GM18505 (cell line): ENCODE data around the gene CAP2.

Experiments
- ATAC-seq: cut with Tn5 transposase; IDR thresholded peaks from one replicate; pipeline ENCODE4 v1.9.1; 2021; ENCODE audit not compliant: unreplicated experiment
- POLR2A ChIP-seq: IDR thresholded peaks from 4 replicates; pipeline ENCODE4 v1.6.1; 2011; ENCODE audit warnings: borderline replicate concordance; ENCODE audit not compliant: insufficient read depth, insufficient read length; ENCODE audit errors: extremely low read depth

Gene CAP2

GRCh38 chr6:17494177-17494576 is 100.8 kb downstream of the CAP2 start:
- ATAC-seq, result no peak
- TF ChIP-seq POLR2A, result no peak

- ATAC-seq, result no peak
- no peak for TF ChIP-seq POLR2A
Measured at GRCh38 chr6:17494919-17495318, 101.5 kb downstream of the CAP2 start.

GRCh38 chr6:17497535-17498095 is 104.2 kb downstream of the CAP2 start:
- TF ChIP-seq POLR2A, result no peak
- no peak for ATAC-seq

- ATAC-seq, result no peak
- no peak for TF ChIP-seq POLR2A
Measured at GRCh38 chr6:17501442-17501841, 108.0 kb downstream of the CAP2 start.

GRCh38 chr6:17501982-17502704 is 108.7 kb downstream of the CAP2 start:
- no peak for ATAC-seq
- no peak for TF ChIP-seq POLR2A

GRCh38 chr6:17503051-17503450 is 109.7 kb downstream of the CAP2 start:
- no peak for ATAC-seq

GRCh38 chr6:17504005-17504404 is 110.6 kb downstream of the CAP2 start:
- ATAC-seq, result no peak
- TF ChIP-seq POLR2A, result no peak

More at GRCh38 chr6:17503051-17503450, 109.7 kb downstream of the CAP2 start:
- TF ChIP-seq POLR2A, result no peak

- ATAC-seq, result no peak
- no peak for TF ChIP-seq POLR2A
Measured at GRCh38 chr6:17505062-17505476, 111.7 kb downstream of the CAP2 start.

- no peak for ATAC-seq
- no peak for TF ChIP-seq POLR2A
Measured at GRCh38 chr6:17505767-17506280, 112.4 kb downstream of the CAP2 start.

GRCh38 chr6:17506531-17506930 is 113.1 kb downstream of the CAP2 start:
- ATAC-seq, result no peak
- TF ChIP-seq POLR2A, result no peak

GRCh38 chr6:17506962-17507361 is 113.6 kb downstream of the CAP2 start:
- no peak for TF ChIP-seq POLR2A
- ATAC-seq, result no peak

- TF ChIP-seq POLR2A, result no peak
- ATAC-seq, result no peak
Measured at GRCh38 chr6:17511084-17511483, 117.7 kb downstream of the CAP2 start.

GRCh38 chr6:17511580-17511979 is 118.2 kb downstream of the CAP2 start:
- no peak for TF ChIP-seq POLR2A
- no peak for ATAC-seq

GRCh38 chr6:17519120-17519519 is 125.7 kb downstream of the CAP2 start:
- ATAC-seq, result no peak
- no peak for TF ChIP-seq POLR2A

- ATAC-seq, result no peak
- no peak for TF ChIP-seq POLR2A
Measured at GRCh38 chr6:17525637-17526036, 132.2 kb downstream of the CAP2 start.

GRCh38 chr6:17527076-17527475 is 133.7 kb downstream of the CAP2 start:
- TF ChIP-seq POLR2A, result no peak
- no peak for ATAC-seq
